ENCODE results near the gene S100A10.

S100A10 gene, protein sequence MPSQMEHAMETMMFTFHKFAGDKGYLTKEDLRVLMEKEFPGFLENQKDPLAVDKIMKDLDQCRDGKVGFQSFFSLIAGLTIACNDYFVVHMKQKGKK

DNA sequence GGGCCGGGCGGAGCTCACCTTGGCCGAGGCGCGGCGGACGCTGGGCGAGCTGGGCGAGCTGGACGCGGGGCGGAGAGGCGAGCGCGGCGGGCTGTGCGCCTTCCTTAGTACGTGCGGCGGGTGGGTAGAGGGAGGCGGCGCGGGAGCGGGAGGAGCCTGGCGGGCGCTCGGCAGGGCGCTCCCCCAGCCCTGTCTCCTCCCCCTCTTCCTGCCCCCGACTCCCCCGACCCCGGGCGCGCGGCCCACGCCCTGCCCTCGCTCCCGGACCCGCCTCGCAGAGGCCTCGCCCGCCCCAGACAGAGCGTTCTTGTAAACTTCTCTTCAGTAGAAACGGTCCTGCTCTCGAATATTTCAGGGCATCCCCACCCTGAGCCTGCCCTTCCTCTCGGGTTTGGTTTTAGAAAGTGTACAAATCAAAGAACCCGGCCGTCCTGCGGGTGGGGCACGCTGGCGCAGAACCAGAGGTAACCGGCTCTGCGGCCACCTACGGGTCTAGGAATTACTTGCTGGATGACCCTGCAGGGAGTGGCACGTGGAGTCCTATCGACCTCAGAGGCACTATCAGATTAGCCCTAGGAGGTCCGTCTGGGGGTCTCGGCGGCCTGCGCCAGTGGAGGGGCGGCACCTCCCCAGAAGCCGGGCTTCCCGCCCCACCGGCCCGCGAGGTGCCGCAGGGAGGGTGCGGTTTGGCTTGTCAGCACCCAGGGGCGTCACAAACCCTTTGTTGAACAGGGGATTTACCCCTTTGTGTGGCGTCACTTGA, at the start of gene S100A10:
TSS of gene S100A10 (minus strand) at position 126 of the 763 bp plus-strand sequence. CDS start 7,629 bp downstream, outside the sequence.
- DNase-seq: peak; percentile 74

DNA sequence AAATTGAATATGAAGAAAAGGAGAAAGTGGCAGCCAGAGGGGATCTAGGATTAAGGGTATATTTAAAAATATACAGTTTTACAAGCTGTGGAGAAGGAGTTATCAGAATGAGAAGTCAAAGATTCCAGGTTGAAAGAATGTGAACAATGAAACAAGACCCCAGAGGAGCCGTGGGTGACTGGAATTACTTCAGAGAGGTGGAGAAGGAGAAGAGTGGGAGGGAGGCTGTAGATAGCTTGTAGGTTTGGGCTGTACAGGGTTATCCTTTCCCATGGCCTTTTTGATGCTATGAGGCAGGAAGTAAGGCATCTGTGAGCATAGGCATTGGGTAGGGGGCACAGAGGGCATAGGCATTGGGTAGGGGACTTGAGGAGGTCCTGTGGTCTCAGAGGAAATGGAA, 48.4 kb upstream of the S100A10 start:
- no peak for DNase-seq

DNA sequence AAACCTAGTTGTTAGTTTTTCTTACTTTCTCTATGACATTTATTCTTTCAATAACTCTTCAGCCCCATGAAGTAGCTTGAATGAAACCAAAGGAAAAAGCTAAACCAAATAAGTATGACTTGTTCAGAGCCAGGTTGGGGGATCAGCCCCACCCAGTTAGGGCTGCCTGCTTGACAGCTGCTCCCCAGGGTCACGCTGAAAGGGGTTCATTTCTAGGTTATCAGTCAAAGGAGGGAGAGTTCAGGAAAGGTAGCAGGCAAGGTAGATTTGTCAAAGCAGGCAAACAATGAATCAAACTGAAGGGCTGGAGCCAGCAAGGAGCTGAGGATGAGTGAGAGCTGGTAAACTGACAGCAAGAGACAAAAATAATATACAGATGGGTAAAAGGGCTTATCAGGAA, 46.2 kb upstream of the S100A10 start:
- DNase-seq: no peak

DNA sequence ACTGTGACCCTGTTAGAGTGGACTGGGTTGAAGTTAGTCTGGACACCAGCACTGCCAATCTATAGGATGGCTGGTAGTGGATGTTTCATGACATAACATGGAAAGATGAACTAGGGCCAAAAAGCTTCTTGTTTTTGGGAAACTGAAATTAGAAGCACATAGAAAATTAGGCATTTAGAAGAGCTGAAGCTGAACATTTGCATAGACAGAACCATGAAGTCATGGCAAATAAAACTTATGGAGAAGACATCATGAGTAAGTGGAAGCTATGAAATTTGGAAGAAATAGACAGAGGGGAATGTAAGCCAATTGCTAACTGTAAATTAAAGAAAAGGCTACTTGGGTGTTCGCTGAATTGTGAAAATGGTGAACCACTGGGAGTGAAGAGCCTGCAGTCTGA, 45.8 kb upstream of the S100A10 start:
- DNase-seq: no peak

DNA sequence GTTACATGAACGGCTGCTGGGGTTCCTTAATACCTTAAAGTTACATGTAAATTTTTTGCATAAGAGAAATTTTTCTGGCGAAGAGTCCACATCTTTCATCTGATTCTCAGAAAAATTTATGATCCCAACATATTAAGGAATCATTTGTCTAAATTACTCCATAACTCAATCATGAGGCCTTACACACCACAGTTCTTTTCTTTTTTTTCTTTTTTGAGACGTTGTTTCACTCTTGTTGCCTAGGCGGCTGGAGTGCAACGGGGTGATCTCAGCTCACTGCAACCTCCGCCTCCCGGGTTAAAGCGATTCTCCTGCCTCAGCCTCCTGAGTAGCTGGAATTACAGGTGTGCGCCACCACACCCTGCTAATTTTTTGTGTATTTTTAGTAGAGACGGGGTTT, 45.2 kb upstream of the S100A10 start:
- DNase-seq: no peak

DNA sequence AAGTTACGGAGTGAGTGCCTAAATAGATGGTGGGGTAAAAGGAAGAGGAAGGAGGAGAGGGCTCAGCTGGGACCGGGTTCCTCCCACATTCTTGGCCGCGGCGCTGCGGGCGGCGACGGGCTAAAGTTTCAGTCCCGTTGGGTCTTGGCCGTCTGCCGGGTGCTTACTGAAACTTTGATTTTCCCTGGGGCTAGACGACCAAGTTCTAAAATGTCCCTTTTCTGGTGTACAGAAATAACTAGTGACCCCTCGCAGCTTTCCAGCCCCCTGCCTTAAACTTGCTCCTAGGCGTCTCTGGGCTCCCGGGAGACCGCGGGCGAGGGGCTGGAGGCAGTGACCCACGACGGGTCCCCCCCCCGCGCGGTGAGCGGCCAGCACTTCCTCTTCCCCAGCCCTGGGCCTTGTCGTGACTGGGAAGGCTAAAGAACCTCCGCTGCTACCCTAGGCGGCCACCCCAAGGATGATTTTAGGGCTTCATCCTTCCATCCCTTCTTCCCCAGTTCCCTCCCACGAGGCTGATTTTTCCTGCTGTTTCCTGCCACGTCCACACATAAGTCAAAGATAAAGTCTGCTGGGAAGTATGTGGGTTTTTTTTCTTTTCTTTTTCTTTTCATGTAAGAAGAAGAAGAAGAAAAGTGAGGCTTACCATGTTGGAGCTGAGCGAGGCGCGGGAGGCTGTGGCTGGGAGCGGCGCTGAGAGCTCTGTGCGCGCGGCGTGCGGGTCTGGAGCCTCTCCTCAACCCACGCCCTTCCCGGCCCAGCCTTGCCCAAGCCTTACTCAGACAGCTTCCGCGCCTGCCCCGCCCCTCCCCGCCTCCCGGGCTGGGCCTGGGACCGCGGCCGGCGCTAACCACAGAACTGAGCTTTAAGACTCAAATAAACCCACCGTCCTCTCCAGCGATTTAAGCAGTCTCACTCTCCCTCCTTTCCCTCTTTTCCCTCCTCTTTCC, 42.9 kb upstream of the S100A10 start, which contains the start of gene S100A11:
TSS of gene S100A11 (minus strand) at position 738 of the 950 bp plus-strand sequence. CDS start at position 649, 89 bp downstream.
- peak; percentile 66 for DNase-seq

DNA sequence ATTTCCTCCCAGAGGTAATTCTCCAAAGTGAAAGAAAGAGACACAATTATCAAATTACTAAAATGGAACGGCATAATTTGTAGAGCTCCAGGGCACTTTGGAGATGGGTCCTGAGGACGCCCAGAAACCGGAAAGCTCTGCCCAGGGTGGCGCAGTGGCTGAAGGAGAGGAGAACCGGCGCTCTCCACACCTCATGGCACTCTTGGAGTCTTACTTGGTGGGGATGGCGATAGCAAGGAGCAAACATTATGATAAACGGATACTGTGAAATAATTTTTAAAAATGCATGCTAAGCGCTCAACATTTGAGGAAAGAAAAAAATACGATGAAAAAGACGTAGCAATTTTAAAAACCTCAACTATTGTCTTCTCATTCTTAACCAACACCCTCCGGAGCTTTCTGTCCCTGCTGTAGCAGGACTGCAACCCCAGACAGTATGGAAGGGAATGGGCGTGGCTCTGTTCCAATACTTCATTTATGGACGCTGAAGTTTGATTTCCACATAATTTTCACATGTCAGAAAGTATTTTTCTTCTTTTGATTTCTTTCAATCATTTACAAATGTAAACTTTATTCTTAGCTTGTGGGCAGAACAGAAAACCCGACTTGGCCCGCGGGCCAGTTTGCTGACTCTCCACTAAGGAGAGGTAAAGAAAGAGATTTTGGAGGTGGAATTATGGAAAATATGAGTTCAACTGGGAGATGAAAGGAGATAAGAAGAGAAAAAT, 42.0 kb upstream of the S100A10 start:
- DNase-seq: peak; percentile 14

DNA sequence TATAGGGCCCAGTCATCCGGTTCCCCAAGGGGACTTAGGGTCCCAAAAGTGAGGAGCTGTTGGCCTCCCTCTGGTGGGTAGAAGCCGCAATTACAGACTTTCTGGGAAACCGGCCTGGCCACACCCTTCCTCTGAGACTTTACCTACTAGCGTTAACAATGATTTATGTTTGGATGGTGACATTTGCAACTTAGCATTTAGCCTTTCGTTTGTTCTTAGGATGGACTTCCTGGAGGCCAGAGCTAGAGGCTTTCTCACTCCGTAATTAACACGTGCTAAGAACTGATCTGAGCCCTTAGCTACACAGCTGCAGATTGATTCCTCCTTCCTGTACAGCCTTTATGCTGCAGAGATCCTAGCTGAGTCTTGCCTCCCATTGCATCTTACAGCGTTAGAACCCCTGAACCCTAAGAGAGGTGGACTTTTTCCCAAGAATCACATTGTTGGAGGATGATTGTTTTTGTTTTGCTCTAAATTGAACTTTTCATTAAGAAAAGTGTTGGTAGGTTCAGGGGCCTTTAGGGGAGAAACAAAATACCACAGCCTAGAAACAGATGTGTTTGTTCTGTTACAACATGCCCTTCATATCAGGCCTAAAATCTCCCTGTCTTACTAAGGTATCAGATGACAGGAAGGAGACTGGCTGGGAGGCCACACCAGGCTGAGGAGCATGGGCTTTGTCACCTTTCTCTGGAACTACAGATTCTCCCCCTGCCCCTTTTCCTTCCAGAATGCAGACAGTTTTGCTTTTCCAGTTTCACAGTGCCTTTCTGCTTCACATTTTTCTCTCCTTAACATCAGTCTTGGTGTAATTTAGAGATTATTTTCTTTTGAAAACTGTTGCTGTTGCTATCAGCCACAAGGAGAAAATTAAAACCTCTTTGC, 41.2 kb upstream of the S100A10 start:
- peak; percentile 49 for DNase-seq

DNA sequence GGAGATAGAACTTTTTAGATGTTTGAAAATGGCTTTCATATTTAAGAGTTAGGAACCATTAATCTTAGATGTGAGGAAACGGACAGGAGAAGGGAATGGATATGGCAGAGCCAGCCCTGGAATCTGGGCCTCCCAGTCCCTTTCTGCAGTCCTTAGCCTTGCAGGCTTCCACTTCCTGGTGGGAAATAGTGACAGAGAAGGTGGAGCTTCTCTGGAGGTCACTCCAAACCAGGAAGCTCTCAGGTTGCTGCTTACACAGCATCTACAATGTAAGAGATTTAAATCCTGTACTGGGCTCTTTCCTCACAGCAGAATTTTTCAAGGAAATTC, 40.6 kb upstream of the S100A10 start:
- no peak for DNase-seq

DNA sequence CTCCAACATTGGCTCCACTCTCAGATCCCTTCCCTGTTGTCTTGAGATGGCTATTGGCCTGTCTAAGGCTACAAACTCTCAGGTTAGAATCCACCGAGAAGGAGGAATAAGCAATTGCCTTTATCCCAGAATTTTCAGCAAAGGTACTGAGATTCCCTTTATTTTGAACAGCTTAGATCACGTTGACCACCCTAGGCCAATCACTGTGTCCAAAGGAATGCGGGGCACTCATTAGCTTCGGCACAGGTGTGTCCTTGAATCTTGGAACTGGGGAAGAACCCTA, 36.2 kb upstream of the S100A10 start:
- no peak for DNase-seq

DNA sequence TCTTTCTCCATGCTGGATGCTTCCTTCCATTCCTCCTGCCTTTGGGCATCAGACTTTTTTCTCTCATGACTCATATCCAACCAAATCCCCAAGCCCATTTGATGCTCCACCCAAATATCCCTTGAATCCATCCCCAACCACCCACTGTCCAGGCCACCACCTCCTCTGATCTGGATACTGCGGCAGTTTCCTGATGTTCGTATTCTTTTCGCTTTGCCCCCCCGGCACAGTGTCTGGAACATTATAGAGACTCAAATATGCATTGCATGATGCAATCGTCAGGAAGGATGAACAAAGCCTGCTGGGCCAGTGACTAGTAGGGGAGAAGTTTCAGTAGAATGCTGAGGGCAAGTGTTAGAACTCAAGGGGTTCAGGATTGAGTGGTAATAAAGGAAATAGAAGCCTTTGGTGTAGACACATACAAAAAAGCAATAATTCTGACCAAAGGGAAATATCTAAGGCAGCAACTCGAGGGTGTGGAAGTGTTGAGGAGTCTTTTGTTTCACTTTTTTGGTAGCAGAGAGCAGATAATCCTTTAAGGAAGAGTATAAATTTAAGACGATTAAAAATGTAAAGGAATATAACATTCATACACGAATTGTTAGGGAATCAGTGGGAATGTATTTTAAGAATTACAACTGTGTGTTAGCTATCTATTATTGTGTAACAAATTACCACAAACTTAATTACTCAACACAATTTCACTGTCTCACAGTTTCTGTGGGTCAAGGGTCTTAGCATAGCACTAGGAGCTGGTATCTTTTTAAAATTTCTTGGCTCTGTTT, 35.7 kb upstream of the S100A10 start:
- no peak for DNase-seq

DNA sequence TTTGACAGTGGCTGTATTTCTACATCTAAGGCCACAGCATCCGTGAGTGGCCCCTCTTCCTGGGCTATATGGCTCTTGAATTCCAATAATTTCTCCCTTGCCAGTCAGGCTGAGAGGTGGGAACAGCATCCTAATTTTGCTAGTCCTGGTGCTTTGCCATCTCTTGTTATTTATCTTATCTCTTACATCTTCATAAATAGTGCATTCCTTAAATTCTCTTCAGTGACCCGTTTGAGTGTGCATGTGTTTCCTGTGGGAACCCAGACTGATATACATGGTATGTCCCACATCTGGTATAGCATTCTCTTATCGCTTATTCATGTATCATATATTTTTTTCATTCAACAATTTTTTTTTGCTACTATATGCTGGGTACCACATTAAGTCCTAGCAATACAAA, 33.2 kb upstream of the S100A10 start:
- DNase-seq: no peak

DNA sequence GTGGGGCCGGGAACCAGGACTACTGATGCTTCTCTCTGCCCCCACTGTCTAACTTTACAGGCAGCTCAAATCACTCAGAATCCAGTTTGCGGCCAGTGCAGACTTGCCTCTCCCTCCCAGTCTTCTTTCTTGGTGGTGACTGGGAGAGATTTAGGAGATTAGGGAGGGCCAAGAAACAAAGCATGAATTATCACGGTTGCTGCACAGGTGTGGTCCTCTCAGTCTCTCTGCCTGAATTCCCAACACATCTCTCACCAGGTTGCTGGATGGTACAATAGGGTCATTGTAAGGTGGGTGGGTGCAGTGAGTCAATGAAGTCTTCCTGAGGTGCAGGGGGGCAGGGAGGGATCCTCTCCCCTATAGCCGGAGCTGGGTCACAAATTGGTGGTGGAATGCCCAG, 30.6 kb upstream of the S100A10 start:
- DNase-seq: no peak

DNA sequence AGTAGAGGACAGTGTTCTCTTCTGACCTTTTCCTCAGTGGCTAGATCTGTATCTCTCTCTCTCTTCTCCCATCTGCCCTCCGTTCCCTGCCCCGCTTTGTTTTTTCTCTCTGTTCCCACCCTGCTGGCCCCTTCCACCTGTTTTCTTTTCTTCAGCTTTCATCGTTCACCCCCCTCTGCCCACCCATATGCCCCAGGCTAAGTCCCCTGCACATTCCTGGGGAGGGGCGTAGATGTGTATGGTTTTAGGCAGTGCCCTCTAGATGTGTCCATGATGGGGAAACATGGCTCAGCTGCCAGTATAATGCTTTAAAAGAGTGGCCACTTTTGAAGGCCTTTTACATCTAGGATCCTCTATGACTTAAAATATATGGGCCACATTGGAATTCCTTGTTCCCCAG, 29.6 kb upstream of the S100A10 start:
- DNase-seq: no peak

DNA sequence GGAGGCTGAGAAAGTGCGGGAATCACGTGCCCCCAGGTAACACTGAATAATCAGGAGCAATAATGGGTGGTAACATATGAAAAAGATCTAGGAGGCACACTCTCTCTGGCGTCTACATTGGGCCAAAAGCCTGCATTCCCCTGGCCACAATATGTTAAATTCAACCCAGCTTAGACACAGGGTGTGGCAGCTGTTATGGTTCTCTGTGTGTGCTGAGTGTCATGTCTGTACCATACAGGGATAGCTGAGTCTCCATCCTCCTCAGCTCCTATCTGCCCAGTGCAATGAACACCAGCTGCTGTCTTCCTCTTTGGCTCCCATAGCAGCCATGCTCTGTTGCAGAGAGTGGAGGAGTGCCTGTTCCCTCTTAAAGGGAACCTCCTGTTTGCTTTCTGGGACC, 28.8 kb upstream of the S100A10 start:
- no peak for DNase-seq

DNA sequence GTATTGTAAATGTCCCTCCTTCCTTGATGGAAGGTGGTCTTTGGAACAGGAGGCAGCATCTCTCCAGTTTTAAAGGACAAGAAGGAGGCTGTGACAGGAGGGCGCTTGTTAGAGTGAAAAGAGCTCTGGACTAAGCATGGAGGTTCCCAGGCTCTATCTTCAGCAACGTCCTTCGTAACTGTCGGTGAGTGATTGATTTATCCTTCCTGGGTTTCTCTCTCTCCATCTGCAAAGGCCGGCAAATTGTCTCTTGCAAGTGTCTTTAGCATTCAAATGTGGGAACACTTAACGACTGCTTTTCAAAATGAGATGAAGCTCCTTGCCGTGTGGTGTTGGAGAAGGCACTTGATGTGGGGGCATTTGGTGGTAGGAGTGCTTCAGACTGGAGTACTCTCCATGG, 27.9 kb upstream of the S100A10 start:
- DNase-seq: no peak

DNA sequence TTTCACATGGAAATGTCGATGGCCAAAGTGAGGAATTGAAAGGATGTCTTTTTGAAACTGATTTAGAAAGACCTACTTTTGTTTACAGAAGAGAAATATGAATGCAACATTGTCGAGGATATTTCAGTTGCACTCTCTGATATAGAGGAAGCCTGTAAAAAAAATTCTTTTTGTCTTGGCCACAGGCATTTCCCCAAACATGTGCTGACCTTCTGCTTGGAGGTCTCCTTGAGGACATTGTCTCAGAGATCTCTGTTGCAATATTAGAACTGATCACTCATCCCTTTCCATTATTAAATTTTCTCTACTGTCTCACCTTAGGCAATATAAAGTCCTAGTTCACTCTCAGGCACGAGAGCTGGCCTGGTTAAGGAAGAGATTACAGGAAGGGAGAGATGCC, 27.2 kb upstream of the S100A10 start:
- no peak for DNase-seq

DNA sequence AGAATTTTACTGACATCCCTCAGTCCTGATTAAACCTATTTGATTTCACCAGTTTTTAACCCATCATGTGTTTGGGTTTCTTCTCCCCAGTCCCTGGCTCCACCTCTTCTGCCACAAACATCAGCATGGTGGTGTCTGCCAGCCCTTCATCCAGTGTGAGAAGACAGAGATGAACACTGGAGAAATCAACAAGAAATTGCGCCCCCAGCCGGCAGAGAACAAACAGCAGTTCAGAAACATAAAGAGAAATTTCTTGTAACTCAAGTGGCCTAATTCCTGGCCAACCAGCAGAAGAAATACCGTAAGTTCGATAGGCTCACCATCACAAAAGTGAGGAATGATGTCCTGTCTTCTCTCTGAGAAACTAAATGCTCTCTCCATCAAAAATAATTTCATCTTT, 24.9 kb upstream of the S100A10 start:
- DNase-seq: no peak

DNA sequence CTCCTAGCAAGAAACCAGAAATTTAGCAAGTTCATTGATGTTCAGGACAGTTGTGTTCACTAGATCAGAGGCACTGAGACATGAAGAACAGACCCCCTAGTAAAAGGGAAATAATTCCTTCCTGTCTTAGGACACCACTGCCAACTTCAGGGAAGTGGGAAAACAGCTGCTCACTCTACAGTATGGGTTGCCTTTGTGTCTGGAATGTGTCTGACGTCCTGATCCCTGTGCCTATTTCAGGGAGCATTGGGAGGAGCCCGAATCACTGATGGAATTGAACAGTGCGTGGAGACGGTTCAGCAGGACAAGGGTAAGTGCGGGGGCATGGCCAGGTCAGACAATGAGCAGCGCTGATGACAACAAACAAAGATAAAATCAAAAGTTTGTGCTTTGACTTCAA, 22.1 kb upstream of the S100A10 start:
- no peak for DNase-seq

DNA sequence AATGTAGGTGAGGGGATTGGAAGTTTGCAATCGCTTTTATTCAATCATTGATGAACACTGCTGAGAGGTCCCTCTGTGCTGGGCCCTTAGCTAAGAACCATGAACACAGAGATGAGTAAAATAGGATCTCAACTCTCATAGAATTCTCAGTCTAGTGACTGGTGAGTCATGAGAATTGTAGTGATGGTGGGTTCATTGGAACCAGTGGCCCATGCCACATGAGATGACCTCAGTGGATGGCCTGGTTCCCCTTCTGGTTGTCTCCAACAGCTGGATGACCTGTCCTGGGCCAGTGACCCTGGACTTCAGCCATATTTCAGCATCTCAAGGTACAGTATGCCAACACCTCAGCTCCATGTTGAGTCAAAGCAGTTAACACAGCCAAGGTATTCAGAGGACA, 21.3 kb upstream of the S100A10 start:
- DNase-seq: no peak

DNA sequence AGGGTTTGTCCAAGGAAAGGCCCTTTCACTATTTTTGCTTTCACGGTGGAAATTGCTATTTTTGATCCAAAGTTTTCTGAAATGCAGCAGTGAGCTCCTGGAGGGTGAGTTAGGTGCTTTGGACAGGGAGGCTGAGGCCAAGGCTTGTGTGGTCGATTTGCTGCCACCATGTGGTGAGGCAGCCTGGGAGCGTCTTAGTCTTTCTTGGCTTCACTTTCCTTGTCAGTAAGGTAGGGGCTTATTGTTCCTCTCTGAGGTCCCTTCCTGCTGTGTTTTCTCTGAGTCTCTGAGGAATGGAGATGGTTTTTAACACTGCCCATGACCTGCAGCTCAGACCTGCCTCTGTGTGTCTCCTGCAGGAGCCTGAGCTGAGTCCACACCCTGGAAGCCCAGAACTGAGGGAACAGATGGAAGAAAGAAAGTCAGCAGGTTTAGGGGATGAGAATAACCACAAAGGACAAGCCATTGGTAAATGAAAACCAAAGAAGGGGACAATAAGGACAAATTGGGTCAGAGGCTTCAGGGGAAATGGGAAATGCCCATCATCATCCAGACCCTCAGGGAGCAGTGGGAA, 20.1 kb upstream of the S100A10 start:
- no peak for DNase-seq
